Endothelial cell of umbilical vein (primary cell): ENCODE results near the gene SMARCC1. TPM values are rescaled to one million over a fixed set of nuclear protein-coding genes. Genes with fewer than 3 reads are reported as not detected.
A peak's percentile ranks its signal among the peaks of the same experiment; 100 is the strongest.

ENCODE experiments used
- BruUV-seq: library from RNA; stranded (reverse); fragments of 400-500 nt; replicated peaks from 2 replicates; lab custom pipeline; 2021; lab: Mats Ljungman, UMichigan
- CTCF ChIA-PET: fragments of 300-600, 350-600 bp; sonication (Branson Sonifier 250); formaldehyde crosslinking; loops from one replicate; lab custom pipeline; 2021; ENCODE audit warnings: antibody characterized with exemption, inconsistent platforms; lab: Charles Lee
- POLR2A ChIA-PET: fragments of 300-600, 350-600 bp; sonication (Branson Sonifier 250); formaldehyde crosslinking; loops from one replicate; lab custom pipeline; 2021; ENCODE audit warnings: antibody characterized with exemption, inconsistent platforms; lab: Charles Lee
- DNase-seq: peaks from one replicate; pipeline ENCODE4 v3.0.0-alpha.2; 2011; ENCODE audit warnings: low read depth, low spot score
- FAIRE-seq: peaks from 2 replicates; lab custom pipeline; 2011; peaks lifted over from hg19 to GRCh38; lab: Jason Lieb, UNC
- H2AFZ ChIP-seq: 2 replicates; pipeline ENCODE4 v1.6.0; 2012; ENCODE audit warnings: low read depth, low read length, control low read depth, inconsistent platforms
- H3K27ac ChIP-seq: 2 replicates; pipeline ENCODE4 v1.5.1; 2011; ENCODE audit warnings: low read depth, mild to moderate bottlenecking, control low read depth, low read length, moderate library complexity; ENCODE audit not compliant: insufficient read depth
- H3K27me3 ChIP-seq, 2 experiments: 2 replicates each; pipeline versions ENCODE4 v1.6.0 to v1.6.1; 2011; ENCODE audit warnings: low read length in 2 of 2, mixed read lengths in 1 of 2; ENCODE audit not compliant: control insufficient read depth in 2 of 2, insufficient read depth in 2 of 2
- H3K36me3 ChIP-seq, 2 experiments: 2 replicates in 1 of 2; 3 replicates in 1 of 2; pipeline ENCODE4 v1.5.1; 2011; ENCODE audit warnings: low read length in 2 of 2, mild to moderate bottlenecking in 1 of 2, moderate library complexity in 1 of 2; ENCODE audit not compliant: control insufficient read depth in 2 of 2, insufficient read depth in 2 of 2; ENCODE audit errors: extremely low read depth in 1 of 2
- H3K4me1 ChIP-seq: 3 replicates; pipeline ENCODE4 v1.5.1; 2011; ENCODE audit warnings: mild to moderate bottlenecking, low read length; ENCODE audit not compliant: control insufficient read depth, insufficient read depth; ENCODE audit errors: extremely low read depth
- H3K4me2 ChIP-seq: 2 replicates; pipeline ENCODE4 v1.6.1; 2011; ENCODE audit warnings: low read length, control low read depth, mixed read lengths; ENCODE audit not compliant: insufficient read depth
- H3K4me3 ChIP-seq, 3 experiments: fragments of 200-600 bp in 1 of 3; sonication (generic), shearing (Covaris generic) in 1 of 3; replicated peaks in 1 of 3; 2 replicates each; pipeline ENCODE4 v1.5.1; 2011 to 2016; ENCODE audit warnings: control low read depth in 3 of 3, low read length in 3 of 3, mild to moderate bottlenecking in 2 of 3, inconsistent platforms in 1 of 3, low read depth in 1 of 3, moderate library complexity in 1 of 3; ENCODE audit not compliant: insufficient read depth in 1 of 3
- H3K79me2 ChIP-seq: 2 replicates; pipeline ENCODE4 v1.6.0; 2012; ENCODE audit warnings: low read length, inconsistent platforms; ENCODE audit not compliant: control insufficient read depth, insufficient read depth
- H3K9ac ChIP-seq: replicated peaks from 2 replicates; pipeline ENCODE3; 2011; ENCODE audit warnings: low read length, control low read depth; ENCODE audit not compliant: insufficient read depth; ENCODE audit errors: extremely low read depth
- H3K9me1 ChIP-seq: replicated peaks from 3 replicates; pipeline ENCODE4 v1.6.0; 2011; ENCODE audit warnings: mild to moderate bottlenecking, low read length; ENCODE audit not compliant: control insufficient read depth, insufficient read depth; ENCODE audit errors: extremely low read depth
- H3K9me3 ChIP-seq: replicated peaks from 2 replicates; pipeline ENCODE4 v1.5.1; 2012; ENCODE audit warnings: low read length, inconsistent platforms; ENCODE audit not compliant: control insufficient read depth, insufficient read depth
- H4K20me1 ChIP-seq: replicated peaks from 2 replicates; pipeline ENCODE3; 2011; ENCODE audit warnings: mild to moderate bottlenecking, low read length; ENCODE audit not compliant: control insufficient read depth, insufficient read depth; ENCODE audit errors: extremely low read depth
- FOS ChIP-seq: IDR thresholded peaks from 2 replicates; pipeline ENCODE4 v1.6.1; 2011; ENCODE audit warnings: mild to moderate bottlenecking, low read length, moderate library complexity, borderline replicate concordance; ENCODE audit not compliant: insufficient read depth
- GATA2 ChIP-seq: IDR thresholded peaks from 2 replicates; pipeline ENCODE4 v1.7.0; 2011; ENCODE audit warnings: low read depth, mild to moderate bottlenecking, moderate library complexity, mixed read lengths, low read length; ENCODE audit not compliant: insufficient read length, insufficient read depth
- JUN ChIP-seq: IDR thresholded peaks from 2 replicates; pipeline ENCODE4 v1.6.1; 2011; ENCODE audit warnings: borderline replicate concordance, low read depth; ENCODE audit not compliant: insufficient read length, insufficient read depth
- MAX ChIP-seq: IDR thresholded peaks from 2 replicates; pipeline ENCODE4 v1.6.1; 2011; ENCODE audit not compliant: insufficient read depth, insufficient read length
- POLR2AphosphoS5 ChIP-seq: IDR thresholded peaks from 2 replicates; pipeline ENCODE4 v1.6.1; 2012; ENCODE audit warnings: low read depth, mild to moderate bottlenecking, control low read depth, low read length, moderate library complexity; ENCODE audit not compliant: insufficient read depth
- dilution Hi-C: fragments of 300-500 bp; cut with MboI; formaldehyde crosslinking; loops from one replicate; pipeline ENCODE4 v1.15.0; 2019; ENCODE audit warnings: low sequenced_read_pairs; ENCODE audit not compliant: extremely low pct_ligation_motif_present
- intact Hi-C: fragments of 100-400 bp; cut with micrococcal nuclease; formaldehyde crosslinking; loops from one replicate; pipeline ENCODE4 v1.10.0; 2022
- polyA plus RNA-seq, 4 experiments: library from polyadenylated mRNA; depleted of rRNA in 3 of 4; stranded (reverse) in 3 of 4; unstranded in 1 of 4; fragments of >200 nt; gene quantifications; 2 replicates each; pipeline versions ENCODE4 v1.2.1 to v1.2.3, GENCODE V29; 2011 to 2012; ENCODE audit warnings: missing spikeins in 1 of 4
- total RNA-seq: library from RNA; stranded (reverse); gene quantifications from 2 replicates; pipeline ENCODE4 v1.2.3, GENCODE V29; 2021
- TF ChIP-seq, protein P1 (sequence below), 2 donors: IDR thresholded peaks; 1 replicate in 1 of 2; 2 replicates in 1 of 2; pipeline ENCODE4 v1.5.1; 2011; ENCODE audit warnings: low read length in 2 of 2, mild to moderate bottlenecking in 2 of 2, moderate library complexity in 2 of 2, control low read depth in 1 of 2, inconsistent platforms in 1 of 2, low read depth in 1 of 2; ENCODE audit not compliant: insufficient read depth in 1 of 2; ENCODE audit errors: extremely low read depth in 1 of 2

Gene SMARCC1
- total and polyA plus RNA-seq, 2 donors (not counting 3 experiments of a cell fraction or from before 2014, with no cell fraction given), result 23.0 to 138 TPM

DNA sequence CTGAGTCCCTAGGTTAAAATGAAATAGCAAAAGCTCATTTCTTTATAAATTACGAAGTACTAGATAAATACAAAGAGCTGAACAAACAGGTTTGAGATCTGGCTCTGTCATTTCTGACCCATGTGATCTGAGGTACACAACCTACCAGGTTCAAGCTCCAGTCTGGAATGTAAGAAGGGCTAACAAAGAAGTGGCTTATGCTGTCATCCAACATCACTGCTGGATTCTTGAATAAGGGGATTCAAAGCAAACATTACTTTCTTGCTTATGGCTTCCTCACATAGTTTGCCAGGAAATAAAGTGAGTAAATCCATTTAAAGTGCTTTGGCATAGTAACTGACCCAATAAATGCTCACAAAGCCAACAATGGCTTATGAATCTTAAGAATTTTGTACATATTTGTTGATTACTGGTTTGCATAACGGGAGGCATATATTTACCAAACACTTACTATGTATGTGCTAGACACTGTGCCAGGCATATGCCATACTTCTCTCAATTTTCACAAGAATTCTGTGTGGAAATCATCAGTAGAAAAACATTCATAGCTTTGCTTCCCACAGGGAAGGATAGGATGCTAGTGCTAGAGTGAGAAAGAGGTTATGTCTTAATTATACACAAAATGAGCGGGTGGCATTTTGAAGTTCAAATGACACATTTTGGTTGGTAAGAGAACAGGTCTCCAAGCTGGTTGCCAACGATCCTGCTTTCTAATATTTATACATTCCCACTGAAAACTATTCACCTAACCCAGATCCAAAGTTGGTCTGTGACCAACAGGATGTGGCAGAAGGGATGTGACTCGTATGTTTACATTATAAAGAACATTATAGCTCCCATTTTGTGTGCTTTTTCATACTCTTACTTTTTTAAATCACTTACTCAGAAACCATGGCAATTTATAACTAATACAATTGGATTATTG, 164.3 kb downstream of the SMARCC1 start:
- no peak for FAIRE-seq
- peak; percentile 67 for DNase-seq
- Histone ChIP-seq H3K9ac (no peak overlapping the region), H3K9me1 (no peaks in the 10 kb centered on the region), H3K27me3 (no peaks in the 10 kb centered on the region), H3K79me2 (no peaks in the 10 kb centered on the region), H3K27ac (no peak overlapping the region), H2AFZ (no peak overlapping the region), H3K36me3 (peaks cover 8 to 19% of the 10 kb centered on the region in 2 experiments), H3K4me2 (no peak overlapping the region), H3K4me1 (peaks cover 5% of the 10 kb centered on the region), H4K20me1 (no peaks in the 10 kb centered on the region), H3K4me3 (no peak overlapping the region), H3K9me3 (no peaks in the 10 kb centered on the region)
- intact Hi-C loops (no loop called here), dilution Hi-C loops (no loop called here)
- ChIA-PET CTCF (interaction anchor here (0.8 to 3.1 kb wide), 4 partner anchors 10 to 96 kb away, joined by 3 to 13 read pairs (median 6); no protein-coding TSS in a partner anchor), POLR2A (no interaction called here)
- BruUV-seq, result no TSS peak
- TF ChIP-seq FOS, result peak; percentile 20
- TF ChIP-seq MAX, result no peak

DNA sequence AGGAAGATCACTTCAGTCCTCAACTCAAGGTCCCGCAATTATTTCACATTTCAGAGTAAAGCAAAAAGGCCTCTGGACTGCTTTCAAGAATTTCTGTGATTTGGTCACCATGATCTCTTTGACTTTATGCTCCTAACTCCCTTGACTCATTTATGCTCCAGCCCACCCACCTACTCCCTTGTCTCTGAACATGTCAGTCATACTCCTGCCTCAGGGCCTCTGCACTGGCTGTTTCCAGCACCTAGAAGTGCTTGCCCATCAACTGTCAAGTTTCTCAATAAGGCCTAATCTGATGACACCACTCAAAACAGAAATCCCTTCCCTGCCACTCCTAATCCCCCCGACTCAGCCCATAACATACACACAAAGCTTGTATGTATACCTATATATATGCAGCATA, 166.9 kb downstream of the SMARCC1 start:
- H3K9ac ChIP-seq, result no peak overlapping the region
- no peaks in the 10 kb centered on the region for H3K27me3 ChIP-seq
- H3K9me1 ChIP-seq, result no peaks in the 10 kb centered on the region
- FAIRE-seq (no peak), DNase-seq (no peak)
- H3K79me2 ChIP-seq, result no peaks in the 10 kb centered on the region
- H3K9me3 ChIP-seq, result no peaks in the 10 kb centered on the region
- H3K4me2 ChIP-seq, result no peak overlapping the region
- intact Hi-C loops (no loop called here), dilution Hi-C loops (no loop called here)
- H2AFZ ChIP-seq, result no peak overlapping the region
- H3K4me1 ChIP-seq, result peaks cover 8% of the 10 kb centered on the region
- no peaks in the 10 kb centered on the region for H4K20me1 ChIP-seq
- POLR2A ChIA-PET, result no interaction called here
- H3K36me3 ChIP-seq, result peaks cover 14 to 19% of the 10 kb centered on the region in 2 experiments
- CTCF ChIA-PET, result no interaction called here
- H3K27ac ChIP-seq, result no peak overlapping the region
- no peak overlapping the region for H3K4me3 ChIP-seq
- TF ChIP-seq FOS (no peak), GATA2 (no peak), POLR2AphosphoS5 (no peak), JUN (no peak), MAX (no peak)
- TF ChIP-seq, protein P1, sequence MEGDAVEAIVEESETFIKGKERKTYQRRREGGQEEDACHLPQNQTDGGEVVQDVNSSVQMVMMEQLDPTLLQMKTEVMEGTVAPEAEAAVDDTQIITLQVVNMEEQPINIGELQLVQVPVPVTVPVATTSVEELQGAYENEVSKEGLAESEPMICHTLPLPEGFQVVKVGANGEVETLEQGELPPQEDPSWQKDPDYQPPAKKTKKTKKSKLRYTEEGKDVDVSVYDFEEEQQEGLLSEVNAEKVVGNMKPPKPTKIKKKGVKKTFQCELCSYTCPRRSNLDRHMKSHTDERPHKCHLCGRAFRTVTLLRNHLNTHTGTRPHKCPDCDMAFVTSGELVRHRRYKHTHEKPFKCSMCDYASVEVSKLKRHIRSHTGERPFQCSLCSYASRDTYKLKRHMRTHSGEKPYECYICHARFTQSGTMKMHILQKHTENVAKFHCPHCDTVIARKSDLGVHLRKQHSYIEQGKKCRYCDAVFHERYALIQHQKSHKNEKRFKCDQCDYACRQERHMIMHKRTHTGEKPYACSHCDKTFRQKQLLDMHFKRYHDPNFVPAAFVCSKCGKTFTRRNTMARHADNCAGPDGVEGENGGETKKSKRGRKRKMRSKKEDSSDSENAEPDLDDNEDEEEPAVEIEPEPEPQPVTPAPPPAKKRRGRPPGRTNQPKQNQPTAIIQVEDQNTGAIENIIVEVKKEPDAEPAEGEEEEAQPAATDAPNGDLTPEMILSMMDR (IDR thresholded peaks at IDR 0.05; ENCODE audit: extremely low read depth in 1 of 2, insufficient read depth in 1 of 2, low read depth in 1 of 2, low read length in 2 of 2), result no peak
- no TSS peak for BruUV-seq
